Nephron progenitor cell (in vitro differentiated cells): ENCODE results near the gene VMO1.

ENCODE experiments used
- DNase-seq: peaks from one replicate; pipeline ENCODE4 v3.0.0; 2021
- H3K27ac Mint-ChIP-seq: 2 replicates; pipeline ENCODE4 v1.8.0; 2021; ENCODE audit warnings: mild to moderate bottlenecking, moderate library complexity, mixed read lengths
- H3K27me3 Mint-ChIP-seq: 2 replicates; pipeline ENCODE4 v1.8.0; 2021; ENCODE audit warnings: mild to moderate bottlenecking, low read depth, mixed read lengths; ENCODE audit not compliant: poor library complexity
- H3K36me3 Mint-ChIP-seq: 2 replicates; pipeline ENCODE4 v1.8.0; 2021; ENCODE audit warnings: low read depth, mixed read lengths
- H3K4me1 Mint-ChIP-seq: 2 replicates; pipeline ENCODE4 v1.8.0; 2021; ENCODE audit warnings: mixed read lengths
- H3K4me3 Mint-ChIP-seq: 2 replicates; pipeline ENCODE4 v1.8.0; 2021; ENCODE audit warnings: mild to moderate bottlenecking, moderate library complexity, mixed read lengths
- H3K9me3 Mint-ChIP-seq: 2 replicates; pipeline ENCODE4 v1.8.0; 2021; ENCODE audit warnings: mild to moderate bottlenecking, moderate library complexity, mixed read lengths
- CTCF ChIP-seq: fragments of 200-600 bp; sonication (generic); IDR thresholded peaks from 2 replicates; pipeline ENCODE4 v1.5.0; 2021; ENCODE audit warnings: antibody characterized with exemption

The VMO1 gene

GRCh38 chr17:4789951-4790704 lies 4.0 kb upstream of the VMO1 start:
- peak overlapping the region; percentile 66 for H3K27ac Mint-ChIP-seq
- H3K27me3 Mint-ChIP-seq = peaks cover 52% of the 10 kb centered on the region
- TF ChIP-seq CTCF = peak; percentile 61
- DNase-seq = peak; percentile 89
- H3K36me3 Mint-ChIP-seq = no peaks in the 10 kb centered on the region
- peaks cover 13% of the 10 kb centered on the region for H3K9me3 Mint-ChIP-seq
- peak overlapping the region; percentile 88 for H3K4me3 Mint-ChIP-seq
- H3K4me1 Mint-ChIP-seq = peaks cover 40% of the 10 kb centered on the region

- H3K27me3 Mint-ChIP-seq = peaks cover 52% of the 10 kb centered on the region
- peak overlapping the region; percentile 88 for H3K4me3 Mint-ChIP-seq
- H3K27ac Mint-ChIP-seq = no peak overlapping the region
- DNase-seq = no peak
- peaks cover 10% of the 10 kb centered on the region for H3K9me3 Mint-ChIP-seq
- H3K4me1 Mint-ChIP-seq = peaks cover 40% of the 10 kb centered on the region
- no peaks in the 10 kb centered on the region for H3K36me3 Mint-ChIP-seq
- TF ChIP-seq CTCF = no peak
These were observed 3.5 kb upstream of the VMO1 start for GRCh38 chr17:4789701-4789950.

- no peak for TF ChIP-seq CTCF
- Mint-ChIP-seq H3K4me3 (peak within 1 kb of the TSS; percentile 88), H3K27me3 (peaks cover 48% of the 10 kb centered on the region), H3K9me3 (peaks cover 6% of the 10 kb centered on the region), H3K36me3 (no peaks in the 10 kb centered on the region), H3K4me1 (peaks cover 40% of the 10 kb centered on the region), H3K27ac (no peak within 1 kb of the TSS)
- DNase-seq = peak; percentile 42
These were observed 2.9 kb upstream of the VMO1 start, which contains the start of gene GLTPD2 for GRCh38 chr17:4788807-4789700. TSS of gene GLTPD2 (plus strand) at chr17:4788964. CDS start at chr17:4789012, 48 bp downstream.

DNA sequence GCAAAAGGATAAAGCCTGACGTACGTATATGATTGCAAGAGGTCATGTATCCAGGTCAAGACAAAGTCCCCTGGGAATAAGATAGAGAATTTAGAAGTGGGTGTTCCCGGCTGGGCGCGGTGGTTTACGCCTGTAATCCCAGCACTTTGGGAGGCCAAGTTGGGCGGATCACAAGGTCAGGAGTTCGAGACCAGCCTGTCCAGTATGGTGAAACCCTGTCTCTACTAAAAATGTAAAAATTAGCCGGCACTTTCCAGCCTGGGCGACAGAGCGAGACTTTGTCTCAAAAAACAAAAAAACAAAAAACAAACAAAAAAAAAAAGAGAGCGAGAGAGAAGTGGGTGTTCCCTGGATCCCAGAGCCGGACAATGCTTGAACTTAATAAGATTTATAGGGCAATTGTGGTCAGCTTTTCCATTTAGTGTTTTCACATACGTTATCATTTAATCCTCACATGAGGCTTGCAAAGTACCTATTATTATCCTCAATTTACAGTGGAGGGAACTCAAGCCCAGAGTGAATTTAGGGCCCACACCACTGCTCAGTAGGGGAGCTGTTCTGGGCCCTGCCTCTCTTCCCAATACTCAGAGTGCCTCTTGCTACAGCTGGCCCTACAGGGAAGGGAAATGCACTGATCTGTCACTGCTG lies 2.1 kb upstream of the VMO1 start:
- Mint-ChIP-seq H3K27me3 (peaks cover 45% of the 10 kb centered on the region), H3K4me1 (peaks cover 40% of the 10 kb centered on the region), H3K27ac (no peak overlapping the region), H3K4me3 (peak overlapping the region; percentile 88), H3K36me3 (no peaks in the 10 kb centered on the region), H3K9me3 (peaks cover under 1% of the 10 kb centered on the region)
- no peak for DNase-seq
- TF ChIP-seq CTCF = no peak

GRCh38 chr17:4786516-4786915 lies 352 bp upstream of the VMO1 start:
- Mint-ChIP-seq H3K4me1 (peaks cover 40% of the 10 kb centered on the region), H3K4me3 (no peak overlapping the region), H3K27me3 (peaks cover 40% of the 10 kb centered on the region), H3K36me3 (no peaks in the 10 kb centered on the region), H3K27ac (peak overlapping the region; percentile 18), H3K9me3 (no peaks in the 10 kb centered on the region)
- DNase-seq = no peak
- TF ChIP-seq CTCF = no peak
